ENCODE measurements around the gene NPAT. TPM values are rescaled to one million over a fixed set of nuclear protein-coding genes. Genes with fewer than 3 reads are reported as not detected.
A peak's percentile ranks its signal among the peaks of the same experiment; 100 is the strongest.
"Not testable (repeated sequence)": the region's sequence is repeated elsewhere in the genome, so short reads cannot be mapped to it uniquely, and the experiment has no call there.

Gene NPAT
- total RNA-seq, 6 donors from 2014 or later: 9.5 to 21.3 (median 12.8) TPM

- WGBS, 2 donors: 28 to 42% methylated on average over 9 of the region's 9 CpGs
- ATAC-seq (ENCODE audit: low FRiP score in 2 of 2): peak; percentile 38 to 64
- TF ChIP-seq POLR2A (IDR thresholded peaks at IDR 0.05) (no peak), EP300 (IDR thresholded peaks at IDR 0.05) (peak in 1 of 4 donors; percentile 22), POLR2AphosphoS5 (IDR thresholded peaks at IDR 0.05) (peak in 1 of 2 donors; percentile 4), CTCF (IDR thresholded peaks at IDR 0.05) (no peak)
- Histone ChIP-seq H3K36me3 (peaks cover 0 to 4% (median 0%) of the 10 kb centered on the region in 4 donors), H3K9me3 (no peaks in the 10 kb centered on the region), H3K4me1 (peaks cover 23 to 43% (median 30%) of the 10 kb centered on the region in 4 donors), H3K27ac (peak overlapping the region; percentile 87 to 95 (median 92)), H3K4me3 (peak overlapping the region; percentile 54 to 93 (median 78)), H3K27me3 (no peaks in the 10 kb centered on the region)
- DNase-seq: no peak
Measured at GRCh38 chr11:108122166-108122628, 100.2 kb downstream of the NPAT start.

- WGBS, 2 donors: 0 to 1% methylated on average over 16 to 70 of the region's 73 CpGs
- Histone ChIP-seq H3K36me3 (peaks cover 0 to 4% (median 0%) of the 10 kb centered on the region in 4 donors), H3K4me3 (peak within 1 kb of the TSS; percentile 54 to 93 (median 78)), H3K9me3 (no peaks in the 10 kb centered on the region), H3K27me3 (no peaks in the 10 kb centered on the region), H3K4me1 (peaks cover 23 to 43% (median 30%) of the 10 kb centered on the region in 4 donors), H3K27ac (peak within 1 kb of the TSS; percentile 87 to 95 (median 92))
- peak; percentile 97 to 98 for ATAC-seq (ENCODE audit: low FRiP score in 2 of 2)
- DNase-seq: peak; percentile 98 to 100
- TF ChIP-seq POLR2AphosphoS5 (IDR thresholded peaks at IDR 0.05): peak; percentile 64 to 90
- TF ChIP-seq POLR2A (IDR thresholded peaks at IDR 0.05): peak; percentile 14 to 97 (median 91)
- TF ChIP-seq CTCF (IDR thresholded peaks at IDR 0.05): peak; percentile 29 to 91 (median 83)
- TF ChIP-seq EP300 (IDR thresholded peaks at IDR 0.05): peak in 1 of 4 donors; percentile 24
Measured at GRCh38 chr11:108121274-108122155, 100.9 kb downstream of the NPAT start, which contains the start of gene ACAT1. Gene ACAT1, plus strand, starts transcription at chr11:108121567. Its CDS starts 40 bp downstream, at chr11:108121607.

GRCh38 chr11:108120936-108121273 is 101.5 kb downstream of the NPAT start:
- WGBS, 2 donors: 65% methylated on average over 7 of the region's 7 CpGs
- H3K4me1 ChIP-seq: peaks cover 23 to 49% (median 34%) of the 10 kb centered on the region in 4 donors
- H3K36me3 ChIP-seq, H3K27me3 ChIP-seq, H3K9me3 ChIP-seq, DNase-seq: not testable (repeated sequence)
- peak in 1 of 2 donors; percentile 5 for ATAC-seq (ENCODE audit: low FRiP score in 2 of 2)
- H3K27ac ChIP-seq: peak overlapping the region; percentile 87 to 95 (median 92)
- peak overlapping the region in 3 of 4 donors; percentile 78 to 93 (median 79) for H3K4me3 ChIP-seq

GRCh38 chr11:108117746-108118371 is 104.6 kb downstream of the NPAT start:
- H3K27me3 ChIP-seq: no peaks in the 10 kb centered on the region

More at GRCh38 chr11:108117746-108118371, 104.6 kb downstream of the NPAT start:
- TF ChIP-seq POLR2AphosphoS5 (IDR thresholded peaks at IDR 0.05) (no peak), EP300 (IDR thresholded peaks at IDR 0.05) (no peak), POLR2A (IDR thresholded peaks at IDR 0.05) (no peak), CTCF (IDR thresholded peaks at IDR 0.05) (peak in 4 of 6 experiments; percentile 33 to 47 (median 34))
- no peaks in the 10 kb centered on the region for H3K9me3 ChIP-seq
- H3K36me3 ChIP-seq: no peaks in the 10 kb centered on the region
- peaks cover 8 to 37% (median 16%) of the 10 kb centered on the region in 4 donors for H3K4me1 ChIP-seq
- no peak overlapping the region for H3K27ac ChIP-seq
- ATAC-seq (ENCODE audit: low FRiP score in 2 of 2) (no peak), DNase-seq (no peak)
- H3K4me3 ChIP-seq: no peak overlapping the region

All from upper lobe of left lung (tissue), 6 donors.